RKO (cell line): ENCODE data around the gene MSH3.

Experiments used
- DNase-seq: peaks from one replicate; pipeline ENCODE4 v3.0.0-alpha.2; 2016; ENCODE audit warnings: low spot score

MSH3 gene

GRCh38 chr5:80654391-80655230 is at the start of gene MSH3, which contains the start of gene DHFR:
Gene MSH3 (plus strand): TSS chr5:80654652. CDS start chr5:80654728, 76 bp downstream.
Gene DHFR (minus strand): TSS chr5:80654983. CDS start chr5:80654489, 494 bp downstream.
- DNase-seq = peak; percentile 94

GRCh38 chr5:80607343-80607742 is 47.1 kb upstream of the MSH3 start:
- DNase-seq = no peak

- DNase-seq = no peak
Observed at GRCh38 chr5:80607832-80608231, 46.6 kb upstream of the MSH3 start.

- DNase-seq = no peak
Observed at GRCh38 chr5:80608731-80609130, 45.7 kb upstream of the MSH3 start.

GRCh38 chr5:80609692-80610091 is 44.8 kb upstream of the MSH3 start:
- DNase-seq = no peak

- DNase-seq = no peak
Observed at GRCh38 chr5:80615266-80615914, 39.1 kb upstream of the MSH3 start.

GRCh38 chr5:80618438-80618837 is 36.0 kb upstream of the MSH3 start:
- DNase-seq = no peak

- DNase-seq = no peak
Observed at GRCh38 chr5:80619086-80619485, 35.4 kb upstream of the MSH3 start.

GRCh38 chr5:80620211-80620610 is 34.2 kb upstream of the MSH3 start:
- DNase-seq = no peak

GRCh38 chr5:80622756-80623155 is 31.7 kb upstream of the MSH3 start:
- DNase-seq = no peak

- no peak for DNase-seq
Observed at GRCh38 chr5:80623999-80624398, 30.5 kb upstream of the MSH3 start.

GRCh38 chr5:80625230-80625629 is 29.2 kb upstream of the MSH3 start:
- no peak for DNase-seq

GRCh38 chr5:80629281-80629680 is 25.2 kb upstream of the MSH3 start:
- no peak for DNase-seq

GRCh38 chr5:80631278-80632259 is 22.9 kb upstream of the MSH3 start:
- no peak for DNase-seq

GRCh38 chr5:80632700-80633099 is 21.8 kb upstream of the MSH3 start:
- no peak for DNase-seq

- DNase-seq = no peak
Observed at GRCh38 chr5:80634193-80634592, 20.3 kb upstream of the MSH3 start.

GRCh38 chr5:80641353-80641752 is 13.1 kb upstream of the MSH3 start:
- no peak for DNase-seq

- no peak for DNase-seq
Observed at GRCh38 chr5:80644900-80645299, 9.6 kb upstream of the MSH3 start.

GRCh38 chr5:80646926-80647325 is 7.5 kb upstream of the MSH3 start:
- DNase-seq = no peak

GRCh38 chr5:80653502-80653901 is 950 bp upstream of the MSH3 start:
- no peak for DNase-seq

GRCh38 chr5:80654054-80654390 is 430 bp upstream of the MSH3 start:
- peak; percentile 26 for DNase-seq

- DNase-seq = peak; percentile 61
Observed at GRCh38 chr5:80655231-80655774, 851 bp downstream of the MSH3 start.
